Measurements from ENCODE around the gene IRF2BP1. TPM values are rescaled to one million over a fixed set of nuclear protein-coding genes. Genes with fewer than 3 reads are reported as not detected.
A peak's percentile ranks its signal among the peaks of the same experiment; 100 is the strongest.

The IRF2BP1 gene
- total and polyA plus RNA-seq, 2 of the 13 experiments (the other 11 are each of a cell fraction or from before 2014, with no cell fraction given), result 4.3 to 14.3 TPM

GRCh38 chr19:45847663-45848062 is 38.3 kb downstream of the IRF2BP1 start:
- Histone ChIP-seq H3K9ac (ENCODE audit: insufficient read depth, low read depth, low read length) (no peak overlapping the region), H3K4me2 (ENCODE audit: low read depth, low read length) (no peak overlapping the region), H3K4me1 (ENCODE audit: insufficient read depth, low read length) (no peaks in the 10 kb centered on the region), H3K27me3 (ENCODE audit: control insufficient read depth in 1 of 2, insufficient read depth in 2 of 2, low read length in 2 of 2) (no peaks in the 10 kb centered on the region), H3K9me3 (ENCODE audit: low read length) (no peaks in the 10 kb centered on the region), H4K20me1 (ENCODE audit: insufficient read depth, low read length) (no peaks in the 10 kb centered on the region), H2AFZ (ENCODE audit: low read length) (no peak overlapping the region), H3K36me3 (replicated peaks in 1 of 2; ENCODE audit: control insufficient read depth in 1 of 2, insufficient read depth in 2 of 2, low read length in 2 of 2) (peaks cover 32 to 77% of the 10 kb centered on the region in 2 experiments), H3K4me3 (replicated peaks in 1 of 3; ENCODE audit: insufficient read depth in 1 of 3, low read depth in 2 of 3, low read length in 3 of 3) (no peak overlapping the region), H3K27ac (ENCODE audit: extremely low read length, insufficient read depth, low read length) (no peak overlapping the region), H3K79me2 (ENCODE audit: insufficient read depth, low read length) (no peaks in the 10 kb centered on the region)
- TF ChIP-seq, protein P1, sequence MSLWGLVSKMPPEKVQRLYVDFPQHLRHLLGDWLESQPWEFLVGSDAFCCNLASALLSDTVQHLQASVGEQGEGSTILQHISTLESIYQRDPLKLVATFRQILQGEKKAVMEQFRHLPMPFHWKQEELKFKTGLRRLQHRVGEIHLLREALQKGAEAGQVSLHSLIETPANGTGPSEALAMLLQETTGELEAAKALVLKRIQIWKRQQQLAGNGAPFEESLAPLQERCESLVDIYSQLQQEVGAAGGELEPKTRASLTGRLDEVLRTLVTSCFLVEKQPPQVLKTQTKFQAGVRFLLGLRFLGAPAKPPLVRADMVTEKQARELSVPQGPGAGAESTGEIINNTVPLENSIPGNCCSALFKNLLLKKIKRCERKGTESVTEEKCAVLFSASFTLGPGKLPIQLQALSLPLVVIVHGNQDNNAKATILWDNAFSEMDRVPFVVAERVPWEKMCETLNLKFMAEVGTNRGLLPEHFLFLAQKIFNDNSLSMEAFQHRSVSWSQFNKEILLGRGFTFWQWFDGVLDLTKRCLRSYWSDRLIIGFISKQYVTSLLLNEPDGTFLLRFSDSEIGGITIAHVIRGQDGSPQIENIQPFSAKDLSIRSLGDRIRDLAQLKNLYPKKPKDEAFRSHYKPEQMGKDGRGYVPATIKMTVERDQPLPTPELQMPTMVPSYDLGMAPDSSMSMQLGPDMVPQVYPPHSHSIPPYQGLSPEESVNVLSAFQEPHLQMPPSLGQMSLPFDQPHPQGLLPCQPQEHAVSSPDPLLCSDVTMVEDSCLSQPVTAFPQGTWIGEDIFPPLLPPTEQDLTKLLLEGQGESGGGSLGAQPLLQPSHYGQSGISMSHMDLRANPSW (CRISPR knock-in tag; IDR thresholded peaks at IDR 0.05; ENCODE audit: borderline replicate concordance), result no peak
- TF ChIP-seq FOXP1 (IDR thresholded peaks at IDR 0.05) (no peak), FOXP1 (CRISPR knock-in tag; IDR thresholded peaks at IDR 0.05) (no peak), MTF1 (CRISPR knock-in tag; IDR thresholded peaks at IDR 0.05) (no peak), NFYB (CRISPR knock-in tag; IDR thresholded peaks at IDR 0.05) (no peak), ZNF354B (CRISPR knock-in tag; IDR thresholded peaks at IDR 0.05) (no peak), HCFC1 (IDR thresholded peaks at IDR 0.05; ENCODE audit: low read depth, low read length) (no peak)
- ChIA-PET POLR2A (no interaction called here), CTCF (ENCODE audit: low intra/inter-chr PET ratio, low total read pairs) (no interaction called here)
- 97% methylated on average over 13 of the region's 13 CpGs for WGBS (ENCODE audit: low lambda C conversion rate)
- FAIRE-seq (no peak), DNase-seq (ENCODE audit: low spot score) (no peak), ATAC-seq (no peak)
- no TSS peak for BruUV-seq (replicated peaks)
- in situ Hi-C loops (cut with HindIII; ENCODE audit: extremely low pct_ligation_motif_present, low pct_unique_long_range_greater_than_20kb) (no loop called here), intact Hi-C loops (cut with micrococcal nuclease; ENCODE audit: unreplicated experiment) (no loop called here)

GRCh38 chr19:45842198-45842597 is 43.7 kb downstream of the IRF2BP1 start:
- FAIRE-seq, result no peak
- no TSS peak for BruUV-seq (replicated peaks)
- H3K79me2 ChIP-seq (ENCODE audit: insufficient read depth, low read length), result no peaks in the 10 kb centered on the region
- CTCF ChIA-PET (ENCODE audit: low intra/inter-chr PET ratio, low total read pairs), result no interaction called here
- no peaks in the 10 kb centered on the region for H3K4me1 ChIP-seq (ENCODE audit: insufficient read depth, low read length)
- H3K36me3 ChIP-seq (replicated peaks in 1 of 2; ENCODE audit: control insufficient read depth in 1 of 2, insufficient read depth in 2 of 2, low read length in 2 of 2), result peaks cover 23 to 72% of the 10 kb centered on the region in 2 experiments
- no peak overlapping the region for H2AFZ ChIP-seq (ENCODE audit: low read length)
- POLR2A ChIA-PET, result no interaction called here
- H3K27ac ChIP-seq (ENCODE audit: extremely low read length, insufficient read depth, low read length), result no peak overlapping the region
- no peaks in the 10 kb centered on the region for H4K20me1 ChIP-seq (ENCODE audit: insufficient read depth, low read length)
- WGBS (ENCODE audit: low lambda C conversion rate), result 99% methylated on average over 10 of the region's 14 CpGs
- no peaks in the 10 kb centered on the region for H3K9me3 ChIP-seq (ENCODE audit: low read length)
- H3K9ac ChIP-seq (ENCODE audit: insufficient read depth, low read depth, low read length), result no peak overlapping the region
- intact Hi-C loops (cut with micrococcal nuclease; ENCODE audit: unreplicated experiment), result no loop called here
- ATAC-seq, result no peak
- no peaks in the 10 kb centered on the region for H3K27me3 ChIP-seq (ENCODE audit: control insufficient read depth in 1 of 2, insufficient read depth in 2 of 2, low read length in 2 of 2)
- H3K4me2 ChIP-seq (ENCODE audit: low read depth, low read length), result no peak overlapping the region
- in situ Hi-C loops (cut with HindIII; ENCODE audit: extremely low pct_ligation_motif_present, low pct_unique_long_range_greater_than_20kb), result no loop called here
- H3K4me3 ChIP-seq (replicated peaks in 1 of 3; ENCODE audit: insufficient read depth in 1 of 3, low read depth in 2 of 3, low read length in 3 of 3), result no peak overlapping the region
- no peak for DNase-seq (ENCODE audit: low spot score)
- TF ChIP-seq, protein P2, sequence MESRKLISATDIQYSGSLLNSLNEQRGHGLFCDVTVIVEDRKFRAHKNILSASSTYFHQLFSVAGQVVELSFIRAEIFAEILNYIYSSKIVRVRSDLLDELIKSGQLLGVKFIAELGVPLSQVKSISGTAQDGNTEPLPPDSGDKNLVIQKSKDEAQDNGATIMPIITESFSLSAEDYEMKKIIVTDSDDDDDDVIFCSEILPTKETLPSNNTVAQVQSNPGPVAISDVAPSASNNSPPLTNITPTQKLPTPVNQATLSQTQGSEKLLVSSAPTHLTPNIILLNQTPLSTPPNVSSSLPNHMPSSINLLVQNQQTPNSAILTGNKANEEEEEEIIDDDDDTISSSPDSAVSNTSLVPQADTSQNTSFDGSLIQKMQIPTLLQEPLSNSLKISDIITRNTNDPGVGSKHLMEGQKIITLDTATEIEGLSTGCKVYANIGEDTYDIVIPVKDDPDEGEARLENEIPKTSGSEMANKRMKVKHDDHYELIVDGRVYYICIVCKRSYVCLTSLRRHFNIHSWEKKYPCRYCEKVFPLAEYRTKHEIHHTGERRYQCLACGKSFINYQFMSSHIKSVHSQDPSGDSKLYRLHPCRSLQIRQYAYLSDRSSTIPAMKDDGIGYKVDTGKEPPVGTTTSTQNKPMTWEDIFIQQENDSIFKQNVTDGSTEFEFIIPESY (CRISPR knock-in tag; IDR thresholded peaks at IDR 0.05), result peak; percentile 73
- no peak for TF ChIP-seq ZNF280B (CRISPR knock-in tag; IDR thresholded peaks at IDR 0.05; ENCODE audit: borderline replicate concordance)

Data from HepG2 (cell line).